Measurements from ENCODE around the gene NEK1.
"Not testable (repeated sequence)": the region's sequence is repeated elsewhere in the genome, so short reads cannot be mapped to it uniquely, and the experiment has no call there.

NEK1 gene

DNA sequence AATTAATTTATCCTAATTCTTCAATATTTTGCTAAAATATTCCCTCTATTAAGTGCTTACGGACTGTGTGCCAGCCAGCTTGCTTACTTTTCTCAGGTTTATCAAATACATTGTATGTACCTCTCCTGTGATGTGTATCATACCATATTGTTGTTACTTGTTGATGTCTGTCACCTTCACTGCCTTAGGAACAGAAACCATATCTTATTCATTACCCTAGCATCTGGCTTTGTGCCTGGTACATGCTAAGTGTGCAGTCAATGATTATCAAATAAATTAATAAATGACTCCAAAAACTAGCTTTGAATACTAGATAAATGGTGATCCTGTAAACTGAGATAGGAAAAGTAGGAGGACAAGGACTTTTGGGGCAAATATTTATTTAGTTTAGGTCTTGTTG lies 14.9 kb upstream of the NEK1 start:
- no peak for DNase-seq (ENCODE audit: low spot score)

DNA sequence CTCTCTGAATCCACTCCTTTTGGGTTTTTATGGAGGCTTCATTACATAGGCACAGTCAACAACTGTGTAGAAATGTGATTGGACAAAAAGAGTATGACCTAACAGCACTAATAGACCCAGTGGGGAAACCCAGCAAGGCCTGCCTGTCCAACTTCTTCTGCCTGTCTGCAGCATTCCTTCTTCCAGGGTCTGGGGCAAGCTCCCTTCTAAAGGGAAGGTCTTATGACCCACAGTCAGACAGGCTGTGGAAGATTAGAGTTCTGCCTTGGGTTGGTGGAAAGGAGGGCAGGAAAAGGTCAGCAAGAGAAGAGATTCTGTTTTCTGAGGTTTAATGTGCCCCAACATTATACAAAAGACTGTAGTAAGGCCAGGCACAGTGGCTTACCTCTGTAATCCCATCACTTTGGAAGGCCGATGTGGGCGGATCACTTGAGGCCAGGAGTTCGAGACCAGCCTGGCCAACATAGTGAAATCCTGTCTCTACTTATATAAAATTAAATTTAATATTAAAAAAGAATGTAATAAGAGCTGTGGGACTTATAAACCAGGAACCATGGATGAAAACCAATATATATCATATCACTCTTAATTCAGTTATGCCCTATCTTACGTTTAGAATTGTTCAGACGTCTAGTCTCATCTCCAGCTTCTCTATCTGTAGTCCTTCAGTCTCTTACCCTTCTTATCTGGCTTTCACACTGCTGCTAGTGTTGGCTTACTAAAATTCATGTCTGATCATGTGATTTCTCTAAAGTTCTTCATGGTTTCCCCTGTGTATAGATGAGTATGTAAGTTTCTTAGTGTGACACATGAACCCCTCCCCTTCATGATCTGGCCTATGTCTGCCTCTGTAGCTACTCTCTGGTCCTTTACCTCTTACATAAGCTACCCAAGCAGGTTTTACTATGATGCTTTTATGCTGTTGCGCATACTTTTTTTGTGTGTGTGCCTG lies 14.2 kb upstream of the NEK1 start:
- DNase-seq (ENCODE audit: low spot score) = peak; percentile 27

DNA sequence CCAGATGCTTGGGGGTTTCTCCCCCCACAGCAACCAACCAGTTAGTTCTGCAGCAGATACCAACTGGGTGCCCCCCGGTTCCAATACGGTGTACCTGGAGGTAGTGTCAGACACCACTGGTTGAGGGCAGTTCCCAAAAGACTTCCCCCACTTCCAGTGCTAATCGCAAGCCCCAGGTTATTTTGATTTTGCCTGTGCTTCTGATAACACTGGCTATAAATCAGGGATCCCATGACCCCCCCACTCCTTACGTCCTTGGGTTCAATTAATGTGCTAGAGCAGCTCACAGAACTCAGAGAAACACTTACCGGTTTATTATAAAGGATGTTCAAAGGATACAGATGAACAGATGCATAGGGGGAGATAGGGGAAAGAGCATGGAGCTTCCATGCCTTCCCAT lies 13.5 kb upstream of the NEK1 start:
- no peak for DNase-seq (ENCODE audit: low spot score)

DNA sequence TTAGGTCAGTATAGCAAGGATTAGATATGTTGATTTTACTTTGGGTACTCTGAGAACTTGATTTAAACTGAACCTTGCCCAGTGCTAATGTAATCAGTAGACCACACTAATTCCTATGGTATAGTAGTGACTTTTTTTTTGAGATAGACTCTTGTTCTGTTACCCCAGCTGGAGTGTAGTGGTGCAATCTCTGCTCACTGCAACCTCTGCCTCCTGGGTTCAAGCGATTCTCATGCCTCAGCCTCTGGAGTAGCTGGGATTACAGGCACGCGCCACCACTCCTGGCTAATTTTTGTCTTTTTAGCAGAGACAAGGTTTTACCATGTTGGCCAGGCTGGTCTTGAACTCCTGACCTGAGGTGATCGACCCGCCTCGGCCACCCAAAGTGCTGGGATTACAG lies 11.6 kb upstream of the NEK1 start:
- DNase-seq (ENCODE audit: low spot score) = not testable (repeated sequence)

DNA sequence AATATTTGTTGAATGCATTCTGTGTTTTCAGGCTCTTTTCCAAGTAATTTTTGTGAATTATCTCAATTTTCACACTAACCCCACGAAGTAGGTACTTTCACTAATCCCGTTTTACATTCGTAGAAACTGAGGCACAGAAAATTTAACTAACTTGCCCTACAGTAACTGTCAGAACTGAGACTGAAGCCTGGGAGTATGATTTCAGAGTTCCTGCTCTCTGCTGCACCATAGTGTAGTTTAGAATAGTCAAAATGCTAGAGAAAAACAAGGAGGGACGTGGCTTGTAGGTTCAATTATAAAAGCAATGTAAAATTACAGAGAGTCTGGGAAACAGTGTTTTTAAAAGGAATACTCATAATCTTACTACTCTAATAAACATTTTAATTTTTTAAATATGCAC lies 10.2 kb upstream of the NEK1 start:
- no peak for DNase-seq (ENCODE audit: low spot score)

DNA sequence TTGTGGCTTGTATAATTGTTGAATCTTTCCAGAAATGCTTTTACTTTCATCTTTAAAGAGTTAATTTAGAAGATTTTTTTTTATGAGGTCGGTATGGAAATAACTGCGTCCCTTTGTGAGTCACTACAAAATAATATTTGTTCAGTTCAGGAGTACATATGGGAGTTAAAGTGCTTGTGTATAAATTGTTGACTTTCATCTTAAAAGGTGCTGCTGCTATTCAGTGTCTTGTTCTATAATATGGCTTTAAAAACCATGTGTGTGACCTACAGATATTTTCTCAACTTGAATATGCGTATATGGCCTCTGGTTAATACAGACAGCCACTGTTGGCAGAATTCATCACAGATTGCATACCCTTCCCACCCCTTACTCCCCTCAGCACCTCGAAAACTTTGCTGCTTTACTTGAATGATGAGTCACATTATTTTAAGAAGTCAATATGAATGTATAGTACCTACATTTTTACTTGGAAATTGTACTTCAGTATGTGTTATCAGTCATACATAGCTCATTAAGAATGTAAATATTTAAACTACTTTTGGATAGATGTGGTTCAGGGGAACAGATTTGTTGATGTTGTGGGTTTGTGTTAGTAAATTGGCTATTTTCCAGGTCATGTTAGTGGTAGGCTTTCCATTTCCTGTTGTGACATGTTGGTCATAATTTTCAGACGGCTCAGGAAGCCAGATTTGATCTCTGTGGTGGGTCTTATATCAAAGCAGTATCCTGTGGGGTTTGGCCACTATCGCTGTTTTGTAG lies 9.5 kb upstream of the NEK1 start:
- DNase-seq (ENCODE audit: low spot score) = peak; percentile 90

DNA sequence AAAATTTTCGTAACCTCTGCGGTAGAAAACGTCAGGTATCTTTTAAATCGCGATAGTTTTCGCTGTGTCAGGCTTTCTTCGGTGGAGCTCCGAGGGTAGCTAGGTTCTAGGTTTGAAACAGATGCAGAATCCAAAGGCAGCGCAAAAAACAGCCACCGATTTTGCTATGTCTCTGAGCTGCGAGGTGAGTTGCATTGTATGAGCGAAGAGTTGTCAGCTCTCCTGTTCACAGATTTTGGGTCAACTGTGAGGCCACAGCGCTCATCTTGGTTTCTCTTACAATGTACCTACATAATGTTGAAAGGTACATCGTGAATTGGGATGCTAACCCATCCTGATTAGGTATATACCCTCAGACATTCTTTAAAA lies 8.5 kb upstream of the NEK1 start:
- peak; percentile 22 for DNase-seq (ENCODE audit: low spot score)

DNA sequence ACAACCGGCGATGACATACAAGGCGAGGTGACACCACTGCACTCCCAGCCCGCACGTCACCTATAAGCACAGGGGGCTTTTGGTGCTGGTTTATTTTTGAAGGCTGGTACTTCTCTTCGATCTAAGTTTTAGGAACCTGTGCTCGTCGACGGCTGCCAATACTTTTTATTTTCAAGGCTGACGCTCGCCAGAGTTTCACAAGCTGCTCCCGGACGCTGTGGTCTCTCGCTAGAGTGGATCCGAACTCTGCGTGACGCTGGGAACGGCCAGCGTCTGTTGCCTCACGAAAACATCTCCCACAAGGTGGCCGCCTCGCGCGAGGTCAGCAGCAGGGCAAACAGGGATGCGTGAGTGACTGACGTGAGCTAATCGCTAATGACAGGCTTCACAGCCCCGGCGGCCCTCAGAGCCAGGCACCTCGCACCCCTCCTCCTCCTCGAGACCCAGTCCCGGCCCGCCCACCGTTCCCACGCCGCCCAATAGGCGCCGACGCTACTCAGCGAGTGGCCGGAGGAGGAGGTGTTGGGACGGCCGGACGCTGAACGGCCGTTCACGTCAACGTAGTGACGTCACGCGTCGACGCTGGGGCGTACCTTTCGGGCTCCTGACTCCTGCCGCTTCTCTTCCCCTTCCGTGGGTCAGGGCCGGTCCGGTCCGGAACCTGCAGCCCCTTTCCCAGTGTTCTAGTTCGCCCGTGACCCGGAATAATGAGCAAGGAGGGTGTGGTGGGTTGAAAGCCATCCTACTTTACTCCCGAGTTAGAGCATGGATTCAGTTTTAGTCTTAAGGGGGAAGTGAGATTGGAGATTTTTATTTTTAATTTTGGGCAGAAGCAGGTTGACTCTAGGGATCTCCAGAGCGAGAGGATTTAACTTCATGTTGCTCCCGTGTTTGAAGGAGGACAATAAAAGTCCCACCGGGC lies 7.8 kb upstream of the NEK1 start, which contains the start of gene CLCN3:
CLCN3 (plus strand) TSS at position 621 of the 922 bp plus-strand sequence. CDS start 15,351 bp downstream, outside the sequence.
- DNase-seq (ENCODE audit: low spot score) = peak; percentile 91

DNA sequence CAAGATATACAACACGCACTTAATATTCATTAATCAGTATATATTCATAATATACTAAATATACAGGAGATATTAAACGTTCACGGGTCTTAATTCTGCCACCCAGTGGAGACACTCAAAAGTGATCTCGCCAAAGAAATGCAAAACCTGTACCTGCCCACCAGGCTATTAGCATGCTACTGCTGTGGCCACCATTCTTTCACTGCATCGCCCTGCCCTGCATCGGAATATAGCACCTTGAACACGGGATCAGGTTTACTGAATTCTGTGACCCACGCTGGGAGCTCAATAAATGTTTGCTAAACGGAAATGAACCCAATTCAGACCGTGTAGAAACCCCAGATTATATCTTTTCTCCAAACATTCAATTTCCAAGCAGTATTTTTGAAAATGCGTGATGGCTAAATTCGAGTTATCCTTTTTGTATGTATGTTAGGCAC lies 7.2 kb upstream of the NEK1 start:
- peak; percentile 72 for DNase-seq (ENCODE audit: low spot score)

DNA sequence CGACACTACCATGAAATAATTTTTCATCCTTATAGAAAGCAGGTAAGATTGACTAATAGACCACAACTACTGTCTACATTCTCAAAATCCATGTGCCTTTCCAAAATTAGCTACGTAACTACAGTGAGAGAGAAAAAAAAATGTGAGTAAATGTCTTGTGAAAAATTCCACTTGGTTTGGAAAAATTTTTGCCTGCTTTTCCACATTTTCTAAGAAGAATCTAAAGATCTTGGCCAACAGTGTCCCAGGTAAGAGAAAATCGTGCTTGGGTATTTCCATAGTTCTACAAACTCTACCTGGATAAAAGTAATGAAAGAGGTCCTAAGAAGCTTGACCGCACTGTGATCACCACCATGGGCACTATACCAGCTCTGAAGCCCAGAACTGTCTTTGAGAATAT lies 6.6 kb upstream of the NEK1 start:
- DNase-seq (ENCODE audit: low spot score) = no peak

DNA sequence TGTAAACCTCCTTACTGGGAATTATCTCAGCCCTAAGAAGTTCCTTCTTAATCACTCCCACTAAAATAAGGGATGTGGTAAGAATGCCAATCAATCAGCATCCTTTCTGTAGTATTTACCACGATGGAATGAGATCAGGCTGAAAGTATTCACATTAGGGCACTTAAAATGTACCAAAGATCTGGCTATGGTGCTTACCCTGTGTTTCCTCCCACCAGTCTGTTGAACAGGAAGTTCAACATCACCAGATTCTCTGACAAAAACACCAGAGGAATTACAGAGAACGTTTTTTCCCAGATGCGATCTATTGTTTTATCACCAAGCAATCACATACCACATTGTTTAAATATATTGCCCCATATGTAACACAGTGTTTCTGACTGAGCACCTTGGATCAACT lies 5.9 kb upstream of the NEK1 start:
- peak; percentile 20 for DNase-seq (ENCODE audit: low spot score)

DNA sequence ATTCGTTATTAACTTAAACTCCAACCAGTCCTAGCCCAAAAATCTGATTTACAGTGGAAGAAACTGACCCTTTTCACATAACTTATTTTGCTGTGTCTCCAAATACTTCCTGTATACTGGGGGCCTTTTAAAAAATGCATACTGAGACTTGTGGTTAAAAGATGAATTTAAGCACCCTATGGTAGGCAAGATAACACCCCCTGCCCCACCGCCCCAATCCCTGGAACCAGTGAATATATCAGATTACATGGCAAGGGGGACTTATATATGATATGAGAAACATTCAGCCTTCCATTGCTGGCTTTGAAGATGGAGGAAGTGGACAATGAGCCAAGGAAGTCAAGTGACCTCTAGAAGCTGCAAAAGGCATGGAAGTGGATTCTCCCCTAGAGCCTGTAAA lies 4.9 kb upstream of the NEK1 start:
- no peak for DNase-seq (ENCODE audit: low spot score)

DNA sequence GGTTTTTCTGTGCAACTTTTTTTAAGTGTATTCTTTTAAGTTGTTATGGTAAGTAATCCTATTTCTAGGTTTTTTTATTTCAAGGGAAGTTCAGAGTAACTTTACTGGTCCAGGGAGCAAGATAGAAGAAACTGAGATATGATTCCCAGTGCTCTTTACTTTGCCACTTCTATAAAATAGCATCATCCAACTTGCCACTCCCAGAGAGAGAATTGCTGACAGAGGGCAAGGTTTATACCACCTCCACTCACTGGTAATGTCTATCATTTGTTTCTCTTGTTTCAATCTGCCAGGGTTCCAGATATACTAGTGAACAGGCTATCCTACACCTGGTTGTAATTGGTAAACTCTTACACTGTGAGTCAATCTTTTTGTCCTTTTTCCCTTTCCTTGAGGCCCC lies 4.5 kb upstream of the NEK1 start:
- DNase-seq (ENCODE audit: low spot score) = no peak

DNA sequence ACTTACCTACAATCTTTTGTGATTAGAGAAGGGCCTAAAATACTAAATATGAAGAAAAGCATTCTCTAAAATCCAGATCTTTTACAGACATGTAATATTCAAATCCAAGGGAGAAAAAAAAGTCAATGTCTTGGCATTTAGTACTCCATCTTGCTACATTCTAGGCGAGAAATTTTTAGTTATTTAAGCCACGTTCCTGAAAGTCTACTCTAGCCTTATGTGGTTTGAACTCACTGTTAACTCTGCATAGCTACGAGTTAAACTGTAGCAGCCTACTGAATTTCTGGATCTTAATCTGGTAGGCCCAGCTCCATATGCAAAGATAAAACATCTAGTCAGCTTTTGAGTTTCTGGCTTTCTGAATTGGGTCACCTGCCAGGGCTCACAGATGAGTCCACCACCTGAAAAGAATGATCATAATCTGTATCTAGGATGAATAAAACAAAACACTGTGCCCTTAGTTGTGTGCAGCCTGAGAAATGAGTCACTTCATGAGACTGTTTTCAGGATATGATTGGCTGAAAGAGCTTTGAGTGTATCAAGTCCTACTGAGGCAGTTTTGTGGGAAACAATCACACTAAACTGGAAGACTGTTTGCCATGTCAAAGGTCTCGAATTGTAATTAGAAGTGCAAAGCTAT lies 3.2 kb upstream of the NEK1 start:
- DNase-seq (ENCODE audit: low spot score) = peak; percentile 37

DNA sequence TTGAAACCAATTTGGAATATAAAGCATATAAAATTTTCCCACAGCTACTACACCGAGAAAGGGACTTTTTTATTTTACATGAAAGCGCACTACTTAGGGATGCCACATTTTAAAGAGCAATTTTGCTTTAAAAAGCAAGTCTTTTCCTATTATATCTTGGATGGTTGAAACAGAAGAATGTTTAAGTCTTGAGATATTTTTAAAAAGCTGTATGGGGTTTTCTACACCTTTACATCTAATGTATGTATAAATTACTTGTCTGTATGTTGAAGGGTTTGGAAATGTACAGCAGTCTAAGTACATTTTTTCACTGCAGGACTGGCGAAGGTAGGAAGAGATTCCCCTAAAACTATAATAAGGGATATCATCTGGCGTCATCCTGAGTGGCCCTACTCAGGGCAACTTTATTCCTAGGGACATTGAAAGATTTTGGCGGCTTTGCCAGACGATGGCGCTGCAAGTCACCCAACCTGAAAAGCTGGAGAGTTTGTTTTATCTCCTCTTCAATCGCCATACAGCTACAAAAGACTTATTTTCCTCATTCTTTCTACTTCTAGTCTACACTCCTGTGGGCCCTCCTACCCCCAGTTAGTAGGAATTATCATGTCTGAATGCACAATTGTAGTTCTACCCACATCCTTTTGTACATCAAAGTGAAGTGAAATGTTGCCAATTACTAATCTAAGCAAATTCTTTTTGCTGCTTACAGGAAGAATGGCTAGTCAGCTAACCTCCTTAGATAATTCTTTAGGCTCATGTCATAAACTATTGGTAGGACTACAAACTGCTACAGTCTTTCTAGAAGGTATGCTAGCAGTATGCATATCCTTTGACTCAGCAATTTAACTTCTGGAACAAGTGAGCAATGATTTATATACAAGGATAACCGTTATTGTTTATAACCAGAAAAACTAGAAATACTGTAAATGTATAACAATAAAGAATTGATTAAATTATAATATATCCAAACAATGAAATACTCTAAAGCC lies 782 bp upstream of the NEK1 start:
- DNase-seq (ENCODE audit: low spot score) = peak; percentile 82

DNA sequence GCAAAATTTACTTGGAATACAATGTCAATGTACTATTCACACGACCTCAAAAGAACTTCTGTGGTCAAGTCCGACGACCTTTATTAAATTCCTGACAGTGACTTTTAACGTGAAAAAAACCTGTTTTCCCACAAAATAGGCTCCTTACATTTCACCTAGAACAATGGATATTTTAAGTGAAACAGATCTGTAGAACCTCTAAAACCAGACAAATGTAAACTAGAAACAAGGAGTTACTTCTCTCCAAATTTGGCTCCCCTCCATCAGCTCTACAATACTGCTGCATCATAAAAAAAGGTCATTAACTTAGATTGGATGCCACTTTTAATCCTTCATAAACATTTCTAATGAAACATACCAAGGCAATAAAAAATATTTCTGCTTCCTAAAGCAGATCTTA lies 1.2 kb downstream of the NEK1 start:
- no peak for DNase-seq (ENCODE audit: low spot score)

DNA sequence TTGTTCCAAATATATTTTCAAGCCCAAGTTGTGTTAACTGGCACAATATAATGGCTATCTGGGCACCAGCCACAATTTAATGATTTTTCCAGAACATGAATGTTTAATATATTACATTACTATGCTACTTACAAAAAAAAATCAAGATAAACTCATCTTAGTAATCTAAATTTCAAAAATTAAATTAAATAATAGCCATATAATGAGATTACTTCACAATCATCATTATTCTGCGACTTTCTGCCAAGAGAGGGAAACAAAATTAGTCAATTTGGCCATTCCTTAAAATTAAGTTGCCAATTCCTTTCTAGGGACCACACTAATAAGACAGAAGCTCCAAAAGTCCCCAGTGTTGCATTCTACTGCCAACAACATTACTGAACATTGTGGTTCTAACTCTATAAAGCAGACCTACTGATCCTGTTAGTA lies 7.5 kb downstream of the NEK1 start:
- DNase-seq (ENCODE audit: low spot score) = no peak

DNA sequence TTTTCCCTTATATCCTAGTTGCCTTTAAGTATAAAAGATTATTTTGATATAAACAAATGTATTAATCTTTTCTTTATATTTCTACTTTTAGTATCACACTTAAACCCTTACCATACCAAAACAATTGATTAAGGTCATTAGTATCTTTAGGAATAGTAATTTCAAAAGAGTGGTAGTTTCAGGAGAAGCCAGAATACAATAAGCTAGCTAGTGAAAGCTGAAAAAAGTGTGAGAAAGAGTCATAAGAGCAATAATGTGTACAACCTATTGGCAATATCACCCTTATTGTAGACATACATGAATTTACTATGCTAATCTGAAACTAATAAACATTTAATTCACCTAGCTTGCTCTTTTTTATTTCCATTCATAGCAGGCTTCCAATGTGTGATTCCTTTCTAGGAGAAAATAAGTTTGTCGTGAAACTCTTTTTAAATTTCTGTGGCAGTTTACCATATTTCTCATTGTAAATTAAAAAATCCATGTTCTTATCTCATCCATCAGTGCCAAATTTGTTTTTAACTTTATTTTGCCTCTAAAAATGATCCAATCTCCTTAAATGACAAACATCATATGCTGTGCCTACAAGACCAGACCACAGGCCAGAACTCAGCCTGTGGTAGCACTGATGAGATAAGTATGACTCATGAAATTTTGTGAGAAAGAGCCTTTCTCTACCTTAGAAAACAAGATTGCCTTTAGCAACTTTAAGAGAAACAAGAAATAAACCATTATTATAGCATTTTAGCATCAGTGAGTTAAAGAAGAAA lies 8.1 kb downstream of the NEK1 start:
- peak; percentile 40 for DNase-seq (ENCODE audit: low spot score)

DNA sequence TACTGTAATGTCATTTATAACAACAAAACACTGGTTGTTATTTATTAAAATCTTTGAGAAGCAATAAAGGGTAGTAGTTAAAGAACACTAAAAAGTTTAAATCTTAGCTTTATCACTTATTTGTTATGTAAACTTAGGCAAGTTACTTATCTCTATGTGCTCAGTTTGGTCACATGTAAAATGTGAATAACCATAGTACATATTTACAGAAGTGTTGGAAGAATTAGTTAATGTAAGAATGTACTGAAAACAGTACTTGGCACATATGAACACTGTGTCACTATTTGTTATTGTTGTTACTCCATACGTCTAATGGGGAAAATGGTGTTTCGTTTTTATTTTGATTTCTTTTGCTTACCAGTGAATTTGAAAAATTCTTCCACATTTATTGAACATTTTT lies 9.1 kb downstream of the NEK1 start:
- no peak for DNase-seq (ENCODE audit: low spot score)

Measured in CD4-positive, alpha-beta T cell treated with Interleukin-2 at 100 ng/mL for 4 hours (primary cell).